GM12878 (cell line): Measurements from ENCODE around the gene FAM222B. TPM values are rescaled to one million over a fixed set of nuclear protein-coding genes. Genes with fewer than 3 reads are reported as not detected.

Source experiments
- ATAC-seq: fragments of 200-7000 bp; cut with Tn5 transposase; 3 replicates; pipeline ENCODE4 v1.9.1; 2020; ENCODE audit warnings: mild to moderate bottlenecking, moderate library complexity
- BruUV-seq: library from RNA; stranded (reverse); fragments of 400-500 nt; replicated peaks from 2 replicates; lab custom pipeline; 2021; lab: Mats Ljungman, UMichigan
- CTCF ChIA-PET: fragments of 300-600 bp; sonication (Branson Sonifier 250); formaldehyde crosslinking; extraction: SDS; loops from one replicate; lab custom pipeline; 2021; ENCODE audit warnings: inconsistent platforms; lab: Yijun Ruan, JAX
- POLR2A ChIA-PET: fragments of 350-600 bp; formaldehyde crosslinking; extraction: SDS; loops from one replicate; lab custom pipeline; 2021; ENCODE audit warnings: inconsistent platforms; lab: Charles Lee
- RAD21 ChIA-PET: fragments of 300-600 bp; sonication (Branson Sonifier 250); formaldehyde crosslinking; loops from one replicate; lab custom pipeline; 2023; ENCODE audit warnings: antibody characterized with exemption; ENCODE audit not compliant: unreplicated experiment; lab: Charles Lee
- SMC1A ChIA-PET: fragments of 300-600 bp; sonication (Branson Sonifier 250); formaldehyde crosslinking; loops from one replicate; lab custom pipeline; 2023; ENCODE audit not compliant: unreplicated experiment, uncharacterized antibody; lab: Charles Lee
- DNase-seq: peaks from one replicate; pipeline ENCODE4 v3.0.0-alpha.2; 2011; ENCODE audit warnings: low read depth, low spot score
- FAIRE-seq: peaks from 3 replicates; lab custom pipeline; 2011; peaks lifted over from hg19 to GRCh38; lab: Jason Lieb, UNC
- H2AFZ ChIP-seq: 2 replicates; pipeline ENCODE4 v1.6.0; 2011; ENCODE audit warnings: low read depth, low read length, control low read depth; ENCODE audit not compliant: control insufficient read depth
- H3K27ac ChIP-seq: 2 replicates; pipeline ENCODE4 v1.5.1; 2011; ENCODE audit warnings: control low read depth; ENCODE audit not compliant: control insufficient read depth, insufficient read depth
- H3K27me3 ChIP-seq, 2 experiments: replicated peaks in 1 of 2; 2 replicates each; pipeline versions ENCODE4 v1.6.0 to v1.6.1; 2011; ENCODE audit warnings: low read length in 1 of 2; ENCODE audit not compliant: control insufficient read depth in 2 of 2, insufficient read depth in 2 of 2
- H3K36me3 ChIP-seq, 2 experiments: 2 replicates each; pipeline ENCODE4 v1.5.1; 2011; ENCODE audit warnings: low read length in 1 of 2; ENCODE audit not compliant: control insufficient read depth in 2 of 2, insufficient read depth in 2 of 2
- H3K4me1 ChIP-seq: 2 replicates; pipeline ENCODE4 v1.6.1; 2011; ENCODE audit warnings: mild to moderate bottlenecking, low read length, moderate library complexity, mixed read lengths; ENCODE audit not compliant: control insufficient read depth, insufficient read depth
- H3K4me2 ChIP-seq: 2 replicates; pipeline ENCODE4 v1.6.0; 2011; ENCODE audit warnings: control low read depth; ENCODE audit not compliant: control insufficient read depth, insufficient read depth
- H3K4me3 ChIP-seq: fragments of 200-600 bp; sonication (generic); 2 replicates; pipeline ENCODE4 v1.5.1; 2016
- H3K79me2 ChIP-seq: 2 replicates; pipeline ENCODE4 v1.6.0; 2011; ENCODE audit warnings: low read length; ENCODE audit not compliant: control insufficient read depth, insufficient read depth
- H3K9ac ChIP-seq: 2 replicates; pipeline ENCODE4 v1.8.0; 2011; ENCODE audit warnings: low read length, control low read depth, mixed read lengths; ENCODE audit not compliant: control insufficient read depth, insufficient read depth
- H3K9me3 ChIP-seq: replicated peaks from 3 replicates; pipeline ENCODE4 v1.5.1; 2011; ENCODE audit warnings: mild to moderate bottlenecking, low read length; ENCODE audit not compliant: control insufficient read depth, insufficient read depth
- H4K20me1 ChIP-seq: 2 replicates; pipeline ENCODE4 v1.6.0; 2011; ENCODE audit not compliant: control insufficient read depth, insufficient read depth
- CHD1 ChIP-seq: IDR thresholded peaks from 2 replicates; pipeline ENCODE4 v1.6.1; 2012; ENCODE audit warnings: low read depth, low read length, improper control_type of control experiment
- CTCF ChIP-seq, 3 experiments: IDR thresholded peaks in 2 of 3; conservative IDR thresholded peaks in 1 of 3; 2 replicates each; pipeline ENCODE4 v1.5.1; 2011; ENCODE audit warnings: low read depth in 3 of 3, low read length in 3 of 3, mild to moderate bottlenecking in 3 of 3, control low read depth in 2 of 3, moderate library complexity in 2 of 3, inconsistent platforms in 1 of 3, mixed read lengths in 1 of 3; ENCODE audit not compliant: control insufficient read depth in 2 of 3, insufficient read depth in 1 of 3; ENCODE audit errors: extremely low read depth in 1 of 3
- ESRRA ChIP-seq: IDR thresholded peaks from 2 replicates; pipeline ENCODE4 v1.6.1; 2012; ENCODE audit warnings: mild to moderate bottlenecking, low read length, improper control_type of control experiment
- FOS ChIP-seq: IDR thresholded peaks from 3 replicates; pipeline ENCODE4 v1.6.1; 2011; ENCODE audit warnings: borderline replicate concordance; ENCODE audit not compliant: insufficient read length; ENCODE audit errors: extremely low read depth
- KLF5 ChIP-seq: fragments of 450-650 bp; IDR thresholded peaks from 2 replicates; pipeline ENCODE4 v1.6.1; 2014; ENCODE audit warnings: mild to moderate bottlenecking; ENCODE audit not compliant: partially characterized antibody
- MEF2A ChIP-seq: IDR thresholded peaks from 2 replicates; pipeline ENCODE4 v1.6.1; 2011; ENCODE audit warnings: low read depth, mild to moderate bottlenecking, low read length, moderate library complexity; ENCODE audit not compliant: insufficient read depth
- MXI1 ChIP-seq: fragments of 150-350 bp; IDR thresholded peaks from 2 replicates; pipeline ENCODE4 v1.6.1; 2011; ENCODE audit warnings: low read depth, mild to moderate bottlenecking, inconsistent platforms, low read length, improper control_type of control experiment
- MYC ChIP-seq: IDR thresholded peaks from 2 replicates; pipeline ENCODE4 v1.6.1; 2011; ENCODE audit warnings: mild to moderate bottlenecking, low read length, moderate library complexity, inconsistent platforms; ENCODE audit not compliant: insufficient read depth, insufficient replicate concordance, insufficient read length, severe bottlenecking
- PML ChIP-seq: IDR thresholded peaks from 2 replicates; pipeline ENCODE4 v1.6.1; 2012; ENCODE audit warnings: low read length, inconsistent platforms
- POLR2AphosphoS5 ChIP-seq: IDR thresholded peaks from 2 replicates; pipeline ENCODE4 v1.6.1; 2011; ENCODE audit warnings: mild to moderate bottlenecking, low read length, inconsistent platforms
- RUNX3 ChIP-seq: IDR thresholded peaks from 2 replicates; pipeline ENCODE4 v1.6.1; 2012; ENCODE audit warnings: low read length, inconsistent platforms
- SKIL ChIP-seq: fragments of 450-650 bp; IDR thresholded peaks from 2 replicates; pipeline ENCODE4 v1.6.1; 2017; ENCODE audit warnings: mild to moderate bottlenecking, low read depth, inconsistent platforms; ENCODE audit not compliant: poor library complexity, severe bottlenecking
- TCF3 ChIP-seq: IDR thresholded peaks from 2 replicates; pipeline ENCODE4 v1.6.1; 2012; ENCODE audit warnings: low read depth, mild to moderate bottlenecking, low read length, borderline replicate concordance; ENCODE audit not compliant: insufficient read depth
- ZBTB40 ChIP-seq: fragments of 450-650 bp; IDR thresholded peaks from 2 replicates; pipeline ENCODE4 v1.6.1; 2016; ENCODE audit warnings: mild to moderate bottlenecking, moderate library complexity, borderline replicate concordance
- WGBS: methylation state at CpG from one replicate; pipeline ENCODE4 v1.1.6; 2016; ENCODE audit warnings: low lambda C conversion rate; ENCODE audit not compliant: insufficient replicate concordance, insufficient coverage; ENCODE audit errors: missing lambda C conversion rate; 5-methylcytosine and 5-hydroxymethylcytosine counted together
- in situ Hi-C: fragments of 300-500 bp; cut with MboI; formaldehyde crosslinking; loops from 9 replicates; pipeline ENCODE4 v1.14.3; 2018; ENCODE audit warnings: mixed read lengths
- intact Hi-C: fragments of 100-400 bp; cut with micrococcal nuclease; formaldehyde crosslinking; loops from one replicate; pipeline ENCODE4 v1.14.2; 2022; ENCODE audit not compliant: unreplicated experiment
- polyA plus RNA-seq, 11 experiments: library from polyadenylated mRNA; depleted of rRNA in 4 of 11; unstranded in 6 of 11; stranded (reverse) in 5 of 11; fragments of >200 nt; fragmentation: Nextera tagmentation in 4 of 11; fragmentation: Illumina TruSeq in 1 of 11; extraction: Ambion mirVana in 4 of 11; extraction: Trizol in 1 of 11; gene quantifications; 1 replicate in 1 of 11; 2 replicates in 10 of 11; pipeline versions ENCODE4 v1.2.1 to v1.2.3, GENCODE V29; 2011 to 2016; ENCODE audit warnings: inconsistent platforms in 2 of 11, missing spikeins in 2 of 11, low read depth in 1 of 11
- total RNA-seq, 4 experiments: library from RNA; depleted of rRNA in 3 of 4; stranded (reverse); fragments of >200 nt in 3 of 4; fragmentation: Illumina TruSeq in 1 of 4; extraction: Trizol in 1 of 4; gene quantifications; 2 replicates each; pipeline versions ENCODE4 v1.2.1 to v1.2.3, GENCODE V29; 2013 to 2021

The FAM222B gene
- total and polyA plus RNA-seq, 10 of the 15 experiments (the other 5 are each of a cell fraction or from before 2014, with no cell fraction given), result 2.8 to 18.3 (median 6.4) TPM

- H2AFZ ChIP-seq, result no peak overlapping the region
- ATAC-seq (no peak), DNase-seq (no peak), FAIRE-seq (no peak)
- ChIA-PET CTCF (interaction anchor here (0.8 to 10.0 kb wide), 16 partner anchors 14 to 217 kb away, joined by 3 to 394 read pairs (median 4); partner anchors contain the start of genes FAM222B, NEK8, PROCA1 and RPL23A), POLR2A (interaction anchor here (0.6 to 15.2 kb wide), 3 partner anchors 8 to 745 kb away, joined by 5 to 485 read pairs (median 11); partner anchors contain the start of genes NEK8, RPL23A and TLCD1), SMC1A (interaction anchor here (1.8 to 17.8 kb wide), 3 partner anchors 9 to 20 kb away, joined by 6 to 326 read pairs (median 46); partner anchors contain the start of genes NEK8 and TLCD1), RAD21 (interaction anchor here (1.2 to 17.4 kb wide), 6 partner anchors 10 to 102 kb away, joined by 3 to 375 read pairs (median 7); partner anchors contain the start of genes NEK8 and TLCD1)
- H3K27ac ChIP-seq, result no peak overlapping the region
- H3K9ac ChIP-seq, result no peak overlapping the region
- no TSS peak for BruUV-seq
- in situ Hi-C loops, result loop anchor here (25.0 kb wide), 1 partner anchor 1287 kb away; the partner anchor contains the start of gene KSR1
- 0 out of 2 replicates have a peak overlapping the region, but pooled peaks have one; percentile 44 for H3K4me3 ChIP-seq
- peaks cover 30% of the 10 kb centered on the region for H3K4me1 ChIP-seq
- no peaks in the 10 kb centered on the region for H3K9me3 ChIP-seq
- peaks cover 67% of the 10 kb centered on the region for H3K79me2 ChIP-seq
- peaks cover 19% of the 10 kb centered on the region for H4K20me1 ChIP-seq
- intact Hi-C loops, result no loop called here
- WGBS, result 85% methylated on average over 18 of the region's 18 CpGs
- no peaks in the 10 kb centered on the region for H3K27me3 ChIP-seq
- peaks cover 30 to 32% of the 10 kb centered on the region in 2 experiments for H3K36me3 ChIP-seq
- peak overlapping the region; percentile 26; the same call in 1 of the 2 replicates for H3K4me2 ChIP-seq
- TF ChIP-seq POLR2AphosphoS5 (peak; percentile 24; the same call in 1 of the 2 replicates), TCF3 (no peak), FOS (no peak), MEF2A (no peak), CHD1 (no peak), CTCF (IDR thresholded peaks at IDR 0.05 in 2 of 3, conservative IDR thresholded peaks at IDR 0.05 in 1 of 3; ENCODE audit: control insufficient read depth in 2 of 3, extremely low read depth in 1 of 3, insufficient read depth in 1 of 3, low read depth in 3 of 3, low read length in 3 of 3) (no peak), ZBTB40 (no peak), MXI1 (no peak), ESRRA (no peak), SKIL (no peak), RUNX3 (no peak), PML (no peak), KLF5 (no peak), MYC (no peak)
Measured at GRCh38 chr17:28748852-28749515, 93.6 kb downstream of the FAM222B start.
